Measurements from ENCODE around the gene FARP2.

- TF ChIP-seq CTCF (conservative IDR thresholded peaks at IDR 0.05 in 1 of 2, IDR thresholded peaks at IDR 0.05 in 1 of 2; ENCODE audit: extremely low read depth in 1 of 2, insufficient read depth in 1 of 2, low read depth in 1 of 2, low read length in 2 of 2) (no peak), EZH2 (IDR thresholded peaks at IDR 0.05; ENCODE audit: borderline replicate concordance, low read length) (no peak)
These were observed 45.0 kb upstream of the FARP2 start for GRCh38 chr2:241310917-241311566.
